Mesendoderm (in vitro differentiated cells): Measurements from ENCODE around the gene FUT2.

Experiments
- DNase-seq: peaks from one replicate; pipeline ENCODE4 v3.0.0; 2013
- H2AK5ac ChIP-seq: 2 replicates; pipeline ENCODE4 v1.6.1; 2013; ENCODE audit warnings: low read length, inconsistent platforms
- H2BK120ac ChIP-seq: 2 replicates; pipeline ENCODE4 v1.6.1; 2013; ENCODE audit warnings: low read depth, mild to moderate bottlenecking, low read length, moderate library complexity, mixed read lengths
- H2BK15ac ChIP-seq: replicated peaks from 2 replicates; pipeline ENCODE4 v1.6.1; 2013; ENCODE audit warnings: low read depth, mild to moderate bottlenecking, moderate library complexity
- H2BK5ac ChIP-seq: 2 replicates; pipeline ENCODE4 v1.6.1; 2013; ENCODE audit warnings: low read length, inconsistent platforms
- H3K18ac ChIP-seq: 2 replicates; pipeline ENCODE4 v1.6.1; 2013; ENCODE audit warnings: mild to moderate bottlenecking, low read length, mixed read lengths
- H3K23ac ChIP-seq: one replicate; pipeline ENCODE4 v1.6.1; 2013; ENCODE audit warnings: low read length
- H3K27ac ChIP-seq: 2 replicates; pipeline ENCODE4 v1.5.1; 2013; ENCODE audit warnings: low read depth, mild to moderate bottlenecking, inconsistent platforms, low read length, moderate library complexity
- H3K27me3 ChIP-seq: 2 replicates; pipeline ENCODE4 v1.6.1; 2013; ENCODE audit warnings: low read length, control low read depth, mild to moderate bottlenecking, inconsistent platforms; ENCODE audit not compliant: insufficient read depth, poor library complexity
- H3K36me3 ChIP-seq: 2 replicates; pipeline ENCODE4 v1.6.1; 2013; ENCODE audit warnings: low read length, inconsistent platforms; ENCODE audit not compliant: control insufficient read depth, insufficient read depth
- H3K4ac ChIP-seq: one replicate; pipeline ENCODE4 v1.6.1; 2013; ENCODE audit warnings: low read depth, mild to moderate bottlenecking, low read length, moderate library complexity
- H3K4me1 ChIP-seq: 2 replicates; pipeline ENCODE4 v1.6.1; 2013; ENCODE audit warnings: low read depth, low read length, inconsistent platforms; ENCODE audit not compliant: control insufficient read depth
- H3K4me2 ChIP-seq: 2 replicates; pipeline ENCODE4 v1.6.1; 2013; ENCODE audit warnings: low read length
- H3K4me3 ChIP-seq: 2 replicates; pipeline ENCODE4 v1.5.1; 2013; ENCODE audit warnings: mild to moderate bottlenecking, low read length
- H3K56ac ChIP-seq: one replicate; pipeline ENCODE4 v1.6.1; 2013; ENCODE audit warnings: low read length
- H3K79me1 ChIP-seq: 2 replicates; pipeline ENCODE4 v1.6.1; 2013; ENCODE audit warnings: low read length, inconsistent platforms
- H3K79me2 ChIP-seq: 2 replicates; pipeline ENCODE4 v1.6.1; 2013; ENCODE audit warnings: mild to moderate bottlenecking, low read length; ENCODE audit not compliant: control insufficient read depth, insufficient read depth
- H3K9ac ChIP-seq: 2 replicates; pipeline ENCODE4 v1.6.1; 2013; ENCODE audit warnings: low read length, inconsistent platforms
- H4K5ac ChIP-seq: one replicate; pipeline ENCODE4 v1.6.1; 2013; ENCODE audit warnings: low read length
- H4K8ac ChIP-seq: one replicate; pipeline ENCODE4 v1.6.1; 2013; ENCODE audit warnings: low read depth, mild to moderate bottlenecking, control low read depth, low read length, moderate library complexity
- WGBS: extraction: QIAGEN DNeasy Blood & Tissue Kit; methylation state at CpG from one replicate; pipeline ENCODE4 v1.1.7; 2013; ENCODE audit warnings: low lambda C conversion rate, missing lambda C conversion rate; ENCODE audit not compliant: insufficient coverage; ENCODE audit errors: extremely low coverage; 5-methylcytosine and 5-hydroxymethylcytosine counted together

FUT2 gene

DNA sequence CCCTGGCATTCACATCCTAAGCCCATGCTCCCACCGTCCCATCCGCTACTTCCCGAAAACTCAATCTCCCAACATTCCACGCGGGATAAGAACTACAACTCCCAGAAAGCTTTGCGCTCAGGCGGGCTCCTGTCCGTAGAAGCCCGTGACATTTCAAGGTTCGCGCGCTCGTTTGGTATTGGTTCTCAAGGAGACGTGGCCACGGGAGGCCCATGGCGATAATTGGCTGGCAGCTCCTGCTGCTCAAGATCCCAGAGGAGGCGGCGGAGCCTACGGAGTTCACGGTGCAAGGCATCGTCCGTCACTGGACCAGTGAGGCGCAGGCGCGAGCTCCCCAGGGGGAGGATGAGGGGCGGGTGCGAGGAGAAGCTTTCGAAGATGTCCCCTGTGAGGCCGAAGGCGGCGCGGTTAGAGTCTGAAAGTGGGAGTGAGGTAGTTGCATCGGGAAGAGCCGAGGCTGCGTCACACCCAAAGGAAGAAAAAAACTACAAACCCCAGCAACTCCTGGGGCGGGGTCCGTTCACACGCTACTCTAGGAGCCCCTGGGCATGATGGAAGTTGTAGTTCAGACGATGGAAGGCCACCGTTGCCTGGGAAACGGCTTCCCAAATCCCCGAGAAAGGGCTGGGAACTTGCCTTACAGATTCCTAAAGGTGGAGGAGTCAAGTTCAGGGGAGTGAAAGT is 25.0 kb downstream of the FUT2 start:
- Histone ChIP-seq H2AK5ac (no peak overlapping the region), H4K8ac (no peak overlapping the region), H3K4me1 (peaks cover 4% of the 10 kb centered on the region), H3K27ac (no peak overlapping the region), H2BK15ac (no peak overlapping the region), H3K79me2 (no peaks in the 10 kb centered on the region), H3K27me3 (no peaks in the 10 kb centered on the region), H3K56ac (peak overlapping the region; percentile 77), H4K5ac (no peak overlapping the region), H2BK120ac (no peak overlapping the region), H3K9ac (peak overlapping the region; percentile 67), H3K18ac (no peak overlapping the region), H2BK5ac (no peak overlapping the region), H3K4ac (no peak overlapping the region), H3K36me3 (no peaks in the 10 kb centered on the region), H3K79me1 (no peaks in the 10 kb centered on the region), H3K4me3 (peak overlapping the region; percentile 33), H3K23ac (no peak overlapping the region), H3K4me2 (peak overlapping the region; percentile 44)
- no CpG with 5 or more reads among the region's 42 CpGs for WGBS
- peak; percentile 100 for DNase-seq

DNA sequence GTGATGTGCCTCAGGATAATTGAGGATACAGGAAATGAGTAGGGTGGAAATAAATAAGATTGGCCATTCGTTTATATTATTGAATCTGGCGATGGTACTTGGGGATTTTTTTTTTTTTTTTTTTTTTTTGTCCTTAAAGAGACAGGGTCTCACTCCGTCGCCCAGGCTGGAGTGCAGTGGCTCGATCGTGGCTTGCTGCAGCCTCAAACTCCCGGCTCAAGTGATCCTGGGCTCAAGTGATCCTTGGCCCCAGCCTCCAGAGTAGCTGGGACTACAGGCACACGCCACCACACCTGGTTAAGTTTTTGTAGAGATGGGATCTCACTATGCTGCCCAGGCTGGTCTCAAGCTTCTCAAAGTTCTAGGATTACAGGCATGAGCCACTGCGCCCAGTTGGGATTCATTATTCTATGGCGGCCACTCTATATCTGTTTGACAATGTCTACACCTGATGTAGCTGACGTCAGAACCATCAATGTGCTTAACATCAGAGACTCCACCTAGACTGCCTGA is 26.5 kb downstream of the FUT2 start:
- Histone ChIP-seq H3K9ac (no peak overlapping the region), H3K27me3 (no peaks in the 10 kb centered on the region), H3K4me3 (no peak overlapping the region), H3K4ac (no peak overlapping the region), H3K4me1 (no peaks in the 10 kb centered on the region), H3K23ac (no peak overlapping the region), H2BK15ac (no peak overlapping the region), H3K36me3 (no peaks in the 10 kb centered on the region), H2AK5ac (no peak overlapping the region), H3K79me1 (no peaks in the 10 kb centered on the region), H2BK5ac (no peak overlapping the region), H4K8ac (no peak overlapping the region), H3K79me2 (no peaks in the 10 kb centered on the region), H3K27ac (no peak overlapping the region), H3K18ac (no peak overlapping the region), H3K56ac (no peak overlapping the region), H4K5ac (no peak overlapping the region), H3K4me2 (no peak overlapping the region), H2BK120ac (no peak overlapping the region)
- WGBS = no CpG with 5 or more reads among the region's 11 CpGs
- no peak for DNase-seq

DNA sequence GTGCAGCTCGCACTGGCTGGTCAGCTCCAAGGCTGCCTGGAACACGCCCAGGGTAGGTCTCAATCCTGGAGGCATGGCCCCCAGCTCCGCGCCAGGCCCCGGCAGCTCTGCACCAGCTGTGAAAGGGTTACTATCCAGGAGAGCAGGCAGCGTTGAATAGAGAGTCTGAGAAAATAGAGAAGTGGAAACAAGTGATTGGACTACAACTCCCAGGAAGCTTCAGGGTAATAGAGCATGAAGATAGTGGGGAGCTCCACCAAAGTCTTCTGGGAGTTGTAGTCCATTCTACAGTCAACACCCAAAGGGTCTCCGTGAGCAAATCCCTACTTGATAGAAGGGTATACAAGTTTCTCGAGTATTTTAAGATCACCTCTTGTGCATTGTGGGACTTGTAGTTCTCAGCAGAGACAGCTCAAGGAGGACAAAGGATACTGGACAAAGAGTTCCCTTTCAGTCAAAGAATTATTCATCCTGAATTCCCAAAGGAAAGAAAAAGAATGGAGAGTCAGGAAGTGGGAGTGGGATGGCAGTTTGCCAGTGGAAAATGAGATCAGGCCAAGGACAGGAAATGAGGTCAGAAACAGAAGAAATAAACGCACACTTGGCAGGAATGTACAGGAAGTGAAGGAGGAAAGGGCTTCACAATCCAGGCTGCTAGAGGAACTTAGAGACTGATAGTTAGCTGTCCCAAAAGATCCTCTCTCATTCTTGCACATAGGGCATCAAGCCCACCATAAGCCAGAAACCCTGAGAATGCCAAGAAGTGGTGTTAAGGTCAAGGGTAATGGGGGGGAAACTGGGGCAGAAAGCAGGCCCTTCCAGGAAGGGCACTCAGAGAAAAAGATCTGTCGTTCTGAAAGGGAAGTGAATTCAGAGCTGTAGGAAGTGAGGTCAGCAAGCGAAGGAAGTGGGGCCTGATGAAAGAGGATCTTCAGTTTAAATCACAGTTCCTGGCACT is 29.3 kb downstream of the FUT2 start:
- Histone ChIP-seq H3K56ac (no peak overlapping the region), H3K27ac (no peak overlapping the region), H4K5ac (no peak overlapping the region), H3K4ac (no peak overlapping the region), H3K9ac (no peak overlapping the region), H3K36me3 (no peaks in the 10 kb centered on the region), H4K8ac (no peak overlapping the region), H3K4me3 (no peak overlapping the region), H3K23ac (no peak overlapping the region), H3K79me1 (no peaks in the 10 kb centered on the region), H3K79me2 (no peaks in the 10 kb centered on the region), H3K18ac (no peak overlapping the region), H3K27me3 (no peaks in the 10 kb centered on the region), H3K4me1 (no peaks in the 10 kb centered on the region), H3K4me2 (no peak overlapping the region), H2BK5ac (no peak overlapping the region), H2BK15ac (no peak overlapping the region), H2BK120ac (no peak overlapping the region), H2AK5ac (no peak overlapping the region)
- no CpG with 5 or more reads among the region's 11 CpGs for WGBS
- peak; percentile 77 for DNase-seq

DNA sequence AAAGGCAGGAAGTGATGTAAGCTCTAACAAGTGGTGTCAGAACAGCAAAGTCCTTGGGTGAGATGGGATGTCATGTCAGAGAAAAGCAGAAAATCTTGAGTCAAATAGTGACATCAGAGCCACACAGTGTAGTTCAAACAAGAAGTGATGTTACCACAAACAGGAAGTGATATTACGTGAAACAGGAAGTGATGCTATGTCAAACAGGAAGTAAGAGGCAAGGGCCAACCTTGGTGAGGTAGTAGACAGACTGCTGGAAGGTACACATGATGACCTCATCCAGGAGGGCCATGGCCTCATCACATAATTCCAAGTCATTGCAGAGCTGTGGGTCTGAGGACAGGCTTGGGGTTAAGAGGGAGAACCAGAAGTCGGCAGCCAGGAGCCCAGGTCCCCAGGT is 30.8 kb downstream of the FUT2 start:
- no CpG with 5 or more reads among the region's 2 CpGs for WGBS
- DNase-seq = no peak

DNA sequence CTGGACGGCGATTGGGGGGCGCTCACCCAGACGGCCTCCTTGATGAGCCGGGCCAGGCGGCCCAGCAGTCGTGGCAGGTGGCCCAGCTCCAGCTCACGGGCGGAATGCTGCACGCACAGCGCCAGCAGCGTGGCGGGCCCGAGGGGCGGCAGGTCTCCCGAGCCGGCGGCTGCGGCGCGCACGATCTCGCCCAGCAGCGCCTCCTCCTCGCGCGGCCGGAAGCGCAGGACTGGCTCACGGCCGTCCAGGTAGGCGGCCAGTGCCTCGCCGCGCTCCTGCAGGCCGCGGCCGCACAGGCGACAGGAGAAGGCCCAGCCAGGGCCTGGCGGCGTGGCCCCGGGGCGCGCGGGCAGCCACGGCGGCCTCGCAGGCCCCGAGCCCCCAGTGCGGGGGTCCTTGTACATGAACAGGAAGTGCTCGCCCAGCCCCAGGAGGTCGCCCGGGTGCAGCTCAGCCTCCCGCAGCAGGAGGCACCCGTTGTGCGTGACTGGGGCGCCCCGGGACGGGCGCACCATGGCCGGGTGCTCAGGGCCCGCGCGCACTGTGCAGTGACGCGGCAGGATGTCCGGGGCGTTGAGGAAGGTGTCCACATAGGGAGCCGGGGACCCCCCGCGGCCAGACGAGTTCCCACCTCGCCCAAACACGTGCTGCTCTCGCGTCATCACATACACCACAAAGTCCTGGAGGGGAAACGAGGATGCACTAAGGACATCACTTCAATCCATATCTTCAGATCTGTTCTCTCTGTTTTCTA is 33.3 kb downstream of the FUT2 start:
- Histone ChIP-seq H2AK5ac (no peak overlapping the region), H4K8ac (no peak overlapping the region), H3K27me3 (no peaks in the 10 kb centered on the region), H3K56ac (peak overlapping the region; percentile 79), H3K4ac (no peak overlapping the region), H3K9ac (peak overlapping the region; percentile 58), H3K18ac (no peak overlapping the region), H3K27ac (no peak overlapping the region), H3K36me3 (no peaks in the 10 kb centered on the region), H3K79me2 (no peaks in the 10 kb centered on the region), H2BK5ac (no peak overlapping the region), H3K23ac (no peak overlapping the region), H3K4me1 (no peaks in the 10 kb centered on the region), H4K5ac (no peak overlapping the region), H2BK15ac (no peak overlapping the region), H3K4me2 (peak overlapping the region; percentile 31), H2BK120ac (no peak overlapping the region), H3K4me3 (no peak overlapping the region), H3K79me1 (no peaks in the 10 kb centered on the region)
- DNase-seq = peak; percentile 42
- no CpG with 5 or more reads among the region's 77 CpGs for WGBS

More for the DNA sequence above, 30.8 kb downstream of the FUT2 start:
- Histone ChIP-seq H3K4me2 (no peak overlapping the region), H3K4me3 (no peak overlapping the region), H2BK5ac (no peak overlapping the region), H2AK5ac (no peak overlapping the region), H3K27me3 (no peaks in the 10 kb centered on the region), H3K79me1 (no peaks in the 10 kb centered on the region), H2BK120ac (no peak overlapping the region), H4K5ac (no peak overlapping the region), H3K18ac (no peak overlapping the region), H3K4me1 (no peaks in the 10 kb centered on the region), H4K8ac (no peak overlapping the region), H3K23ac (no peak overlapping the region), H2BK15ac (no peak overlapping the region), H3K4ac (no peak overlapping the region), H3K9ac (no peak overlapping the region), H3K79me2 (no peaks in the 10 kb centered on the region), H3K36me3 (no peaks in the 10 kb centered on the region), H3K56ac (no peak overlapping the region), H3K27ac (no peak overlapping the region)
